ENCODE data around the gene PEX11A. TPM values are rescaled to one million over a fixed set of nuclear protein-coding genes. Genes with fewer than 3 reads are reported as not detected.
A peak's percentile ranks its signal among the peaks of the same experiment; 100 is the strongest.

PEX11A gene
- total RNA-seq, 1 donor from 2014 or later: 1.1 TPM

DNA sequence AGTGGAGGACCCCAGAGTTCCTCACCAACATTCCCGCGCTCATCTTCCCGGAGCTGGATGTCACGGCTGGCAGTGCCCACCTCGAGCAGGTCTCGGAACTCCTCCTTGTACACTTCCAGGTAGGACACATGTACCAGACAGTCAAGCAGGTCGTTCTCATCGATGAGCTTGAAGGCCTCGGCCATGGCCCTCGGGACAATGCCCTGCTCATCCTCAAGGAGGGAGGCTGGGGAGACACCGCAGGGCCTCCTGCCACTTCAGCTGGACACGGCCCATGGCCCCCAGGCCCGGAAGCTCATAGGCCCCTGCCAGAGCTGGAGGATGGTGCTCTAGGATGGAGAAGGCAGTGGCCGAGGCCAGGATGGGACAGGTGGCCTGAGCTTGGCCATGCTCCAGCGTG, 40.8 kb downstream of the PEX11A start:
- H3K9me3 Mint-ChIP-seq (ENCODE audit: unreplicated experiment): peaks cover 8% of the 10 kb centered on the region

DNA sequence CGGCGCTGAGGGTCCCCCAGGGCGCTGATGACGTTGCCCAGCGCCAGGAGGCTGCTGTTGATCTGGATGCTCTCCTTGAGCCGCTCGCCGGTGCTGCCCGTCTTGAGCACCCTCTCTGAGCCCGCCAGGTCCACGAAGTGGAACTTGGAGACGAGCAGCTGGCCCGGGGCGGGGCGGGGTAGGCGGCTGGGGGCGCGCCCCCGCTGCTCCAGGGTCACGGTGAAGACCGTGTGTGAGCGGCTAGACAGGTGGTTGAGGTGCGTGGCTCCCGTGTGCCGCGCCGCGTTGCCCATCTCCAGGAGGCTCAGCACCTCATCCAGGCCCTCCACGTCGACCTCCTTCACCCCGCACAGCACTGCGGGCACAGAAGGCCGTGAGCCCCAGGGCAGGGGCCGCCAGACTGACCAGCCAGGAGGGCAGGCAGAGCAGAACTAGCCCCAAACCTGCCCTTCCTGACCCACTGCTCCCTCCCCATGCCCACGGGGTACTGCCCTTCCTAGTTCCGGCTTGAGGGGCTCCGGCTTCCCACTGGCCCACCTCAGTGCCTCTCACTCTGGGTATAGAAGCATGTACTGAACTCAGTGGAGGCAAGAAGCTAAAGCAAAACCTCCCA, 41.4 kb downstream of the PEX11A start:
- no peaks in the 10 kb centered on the region for H3K4me1 Mint-ChIP-seq (ENCODE audit: low read depth, unreplicated experiment)
- H3K4me3 Mint-ChIP-seq (ENCODE audit: unreplicated experiment): no peak overlapping the region
- H3K27me3 Mint-ChIP-seq (ENCODE audit: unreplicated experiment): peaks cover 10% of the 10 kb centered on the region
- DNase-seq: no peak
- TF ChIP-seq, protein P1, sequence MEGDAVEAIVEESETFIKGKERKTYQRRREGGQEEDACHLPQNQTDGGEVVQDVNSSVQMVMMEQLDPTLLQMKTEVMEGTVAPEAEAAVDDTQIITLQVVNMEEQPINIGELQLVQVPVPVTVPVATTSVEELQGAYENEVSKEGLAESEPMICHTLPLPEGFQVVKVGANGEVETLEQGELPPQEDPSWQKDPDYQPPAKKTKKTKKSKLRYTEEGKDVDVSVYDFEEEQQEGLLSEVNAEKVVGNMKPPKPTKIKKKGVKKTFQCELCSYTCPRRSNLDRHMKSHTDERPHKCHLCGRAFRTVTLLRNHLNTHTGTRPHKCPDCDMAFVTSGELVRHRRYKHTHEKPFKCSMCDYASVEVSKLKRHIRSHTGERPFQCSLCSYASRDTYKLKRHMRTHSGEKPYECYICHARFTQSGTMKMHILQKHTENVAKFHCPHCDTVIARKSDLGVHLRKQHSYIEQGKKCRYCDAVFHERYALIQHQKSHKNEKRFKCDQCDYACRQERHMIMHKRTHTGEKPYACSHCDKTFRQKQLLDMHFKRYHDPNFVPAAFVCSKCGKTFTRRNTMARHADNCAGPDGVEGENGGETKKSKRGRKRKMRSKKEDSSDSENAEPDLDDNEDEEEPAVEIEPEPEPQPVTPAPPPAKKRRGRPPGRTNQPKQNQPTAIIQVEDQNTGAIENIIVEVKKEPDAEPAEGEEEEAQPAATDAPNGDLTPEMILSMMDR (IDR thresholded peaks at IDR 0.05; ENCODE audit: partially characterized antibody, unreplicated experiment): no peak
- H3K36me3 Mint-ChIP-seq (ENCODE audit: unreplicated experiment): no peaks in the 10 kb centered on the region
- peaks cover 5% of the 10 kb centered on the region for H3K9me3 Mint-ChIP-seq (ENCODE audit: unreplicated experiment)
- H3K27ac Mint-ChIP-seq (ENCODE audit: unreplicated experiment): no peak overlapping the region

More for the DNA sequence above, 40.8 kb downstream of the PEX11A start:
- H3K4me1 Mint-ChIP-seq (ENCODE audit: low read depth, unreplicated experiment): peaks cover 2% of the 10 kb centered on the region
- no peak overlapping the region for H3K4me3 Mint-ChIP-seq (ENCODE audit: unreplicated experiment)
- H3K27ac Mint-ChIP-seq (ENCODE audit: unreplicated experiment): no peak overlapping the region
- TF ChIP-seq, protein P1 (IDR thresholded peaks at IDR 0.05; ENCODE audit: partially characterized antibody, unreplicated experiment): no peak
- peaks cover 14% of the 10 kb centered on the region for H3K27me3 Mint-ChIP-seq (ENCODE audit: unreplicated experiment)
- no peak for DNase-seq
- H3K36me3 Mint-ChIP-seq (ENCODE audit: unreplicated experiment): no peaks in the 10 kb centered on the region

DNA sequence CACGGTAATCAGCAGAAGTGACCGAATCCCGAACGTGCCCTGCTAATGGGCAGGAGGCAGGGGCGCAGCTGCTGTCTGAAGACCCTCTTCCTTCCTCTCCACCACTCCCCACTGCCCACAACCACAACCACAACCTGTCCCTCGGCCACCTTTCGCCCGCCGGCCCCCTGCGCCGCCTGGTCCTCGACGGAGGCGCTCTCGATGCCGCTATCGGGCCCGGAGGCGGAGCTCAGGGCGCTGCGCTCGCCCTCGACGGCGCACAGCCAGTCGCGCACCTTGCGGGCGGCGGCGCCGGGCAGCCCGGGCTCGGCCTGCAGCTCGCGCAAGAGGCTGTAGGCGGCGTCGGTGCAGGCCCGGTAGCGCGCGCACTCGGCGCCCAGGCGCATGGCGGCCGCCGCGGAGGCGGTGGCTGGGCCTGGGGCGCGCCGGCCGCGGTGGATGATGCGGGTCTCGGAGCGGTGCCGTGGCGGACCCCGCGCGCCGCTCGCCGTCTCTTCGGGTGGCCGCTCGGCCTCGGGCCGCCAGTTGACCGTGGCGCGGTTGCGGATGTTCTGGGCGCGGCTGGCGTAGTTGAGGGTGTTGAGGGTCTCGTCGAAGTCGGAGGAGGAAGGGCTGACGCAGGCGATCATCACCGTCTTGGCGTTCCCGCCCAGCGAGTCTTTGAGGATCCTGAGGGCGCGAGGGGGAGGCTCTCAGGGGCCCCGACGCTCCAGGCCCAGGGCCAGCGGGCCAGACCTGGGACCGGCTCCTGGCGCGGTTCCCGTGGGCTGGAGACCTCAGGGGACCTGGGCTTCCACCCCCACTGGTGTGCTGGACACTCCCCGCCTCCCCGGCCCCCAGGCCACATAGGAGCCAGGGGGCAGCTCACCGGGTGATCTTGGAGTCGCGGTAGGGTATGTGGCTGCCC, 42.2 kb downstream of the PEX11A start:
- H3K4me1 Mint-ChIP-seq (ENCODE audit: low read depth, unreplicated experiment): no peaks in the 10 kb centered on the region
- no peaks in the 10 kb centered on the region for H3K36me3 Mint-ChIP-seq (ENCODE audit: unreplicated experiment)
- no peak for DNase-seq
- peaks cover 5% of the 10 kb centered on the region for H3K9me3 Mint-ChIP-seq (ENCODE audit: unreplicated experiment)
- peaks cover 9% of the 10 kb centered on the region for H3K27me3 Mint-ChIP-seq (ENCODE audit: unreplicated experiment)
- TF ChIP-seq, protein P1 (IDR thresholded peaks at IDR 0.05; ENCODE audit: partially characterized antibody, unreplicated experiment): no peak
- no peak overlapping the region for H3K4me3 Mint-ChIP-seq (ENCODE audit: unreplicated experiment)
- H3K27ac Mint-ChIP-seq (ENCODE audit: unreplicated experiment): no peak overlapping the region

DNA sequence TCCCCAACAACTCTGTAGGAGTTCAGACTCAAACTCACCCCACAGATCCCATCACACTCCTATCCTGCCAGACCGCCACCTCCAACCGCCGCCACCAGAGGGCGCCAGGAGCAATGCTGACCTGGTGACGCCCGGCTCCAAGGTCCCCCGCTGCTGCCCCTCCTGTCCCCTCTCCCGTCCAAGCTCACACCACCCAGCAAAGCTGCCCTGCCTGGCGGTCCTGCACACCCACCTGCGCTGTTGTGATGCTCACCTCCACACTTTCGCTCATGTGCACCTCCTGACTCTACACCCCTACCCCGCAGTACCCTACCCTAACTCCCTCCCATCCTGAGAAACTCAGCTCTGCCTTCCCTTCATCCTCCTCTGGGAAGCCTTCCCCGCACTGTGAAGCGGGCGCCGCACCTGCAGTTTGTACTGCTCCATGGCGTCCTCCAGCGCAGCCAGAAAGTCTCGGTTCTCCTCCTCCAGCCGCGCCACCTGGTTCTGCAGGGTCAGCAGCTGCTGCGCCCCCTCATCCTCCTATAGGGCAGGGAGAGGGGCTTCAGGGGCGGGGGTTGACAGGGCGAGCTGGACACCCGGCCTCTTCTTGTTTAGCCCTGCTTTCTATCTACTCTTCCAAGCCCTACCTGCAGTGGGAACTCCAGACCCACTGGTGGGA, 43.2 kb downstream of the PEX11A start:
- H3K4me1 Mint-ChIP-seq (ENCODE audit: low read depth, unreplicated experiment): no peaks in the 10 kb centered on the region
- DNase-seq: peak; percentile 94
- H3K27ac Mint-ChIP-seq (ENCODE audit: unreplicated experiment): no peak overlapping the region
- TF ChIP-seq, protein P1 (IDR thresholded peaks at IDR 0.05; ENCODE audit: partially characterized antibody, unreplicated experiment): peak; percentile 88
- H3K9me3 Mint-ChIP-seq (ENCODE audit: unreplicated experiment): peaks cover 2% of the 10 kb centered on the region
- no peaks in the 10 kb centered on the region for H3K36me3 Mint-ChIP-seq (ENCODE audit: unreplicated experiment)
- peaks cover 7% of the 10 kb centered on the region for H3K27me3 Mint-ChIP-seq (ENCODE audit: unreplicated experiment)
- H3K4me3 Mint-ChIP-seq (ENCODE audit: unreplicated experiment): no peak overlapping the region

Data from glutamatergic neuron (in vitro differentiated cells).